OCI-LY3 (cell line): ENCODE measurements around the gene LAMA3.
"Not testable (repeated sequence)": the region's sequence is repeated elsewhere in the genome, so short reads cannot be mapped to it uniquely, and the experiment has no call there.

Experiments
- H2AFZ ChIP-seq: fragments of 200-600, 300-600 bp; shearing (Covaris generic); 2 replicates; pipeline ENCODE4 v1.6.0; 2014; ENCODE audit warnings: antibody characterized with exemption, low read depth, low read length
- H3K27ac ChIP-seq: fragments of 200-600, 300-600 bp; sonication (generic); 2 replicates; pipeline ENCODE4 v1.5.1; 2014; ENCODE audit warnings: mild to moderate bottlenecking, low read length, moderate library complexity, mixed read lengths
- H3K27me3 ChIP-seq: fragments of 200-600, 300-600 bp; sonication (generic); 2 replicates; pipeline ENCODE4 v1.6.1; 2014; ENCODE audit warnings: low read depth, low read length, mixed read lengths
- H3K36me3 ChIP-seq: fragments of 200-600, 300-600 bp; sonication (generic); replicated peaks from 2 replicates; pipeline ENCODE3; 2014; ENCODE audit warnings: low read depth, low read length, mixed read lengths
- H3K4me1 ChIP-seq: fragments of 300-600, 200-600 bp; sonication (generic); 2 replicates; pipeline ENCODE4 v1.6.1; 2014; ENCODE audit warnings: low read length, mixed read lengths
- H3K4me2 ChIP-seq: fragments of 200-600, 300-600 bp; sonication (generic); 2 replicates; pipeline ENCODE4 v1.6.1; 2014; ENCODE audit warnings: low read length, mixed read lengths
- H3K4me3 ChIP-seq: fragments of 300-600, 200-600 bp; sonication (generic); 2 replicates; pipeline ENCODE4 v1.5.1; 2014; ENCODE audit warnings: antibody characterized with exemption, mild to moderate bottlenecking, low read length, moderate library complexity
- H3K79me2 ChIP-seq: fragments of 300-600, 200-600 bp; shearing (Covaris generic); 2 replicates; pipeline ENCODE4 v1.6.1; 2014; ENCODE audit warnings: mild to moderate bottlenecking, low read length, mixed read lengths
- H3K9ac ChIP-seq: fragments of 300-600, 200-600 bp; shearing (Covaris generic); 2 replicates; pipeline ENCODE4 v1.6.0; 2014; ENCODE audit warnings: mild to moderate bottlenecking, low read length, moderate library complexity
- H3K9me3 ChIP-seq: fragments of 200-600, 300-600 bp; shearing (Covaris generic); 2 replicates; pipeline ENCODE4 v1.6.1; 2014; ENCODE audit warnings: low read length, mixed read lengths; ENCODE audit not compliant: insufficient read depth
- H4K20me1 ChIP-seq: fragments of 200-600, 300-600 bp; sonication (generic); 2 replicates; pipeline ENCODE4 v1.6.1; 2016; ENCODE audit warnings: low read length, mixed read lengths; ENCODE audit not compliant: insufficient read depth
- CTCF ChIP-seq: fragments of 200-600, 300-600 bp; sonication (generic); IDR thresholded peaks from 2 replicates; pipeline ENCODE4 v1.5.1; 2014; ENCODE audit warnings: antibody characterized with exemption, low read length, low read depth
- EZH2phosphoT487 ChIP-seq: fragments of 200-600 bp; shearing (Covaris generic); IDR thresholded peaks from 2 replicates; pipeline ENCODE4 v1.6.1; 2018; ENCODE audit warnings: antibody characterized with exemption, mixed run types, low read depth

The LAMA3 gene

GRCh38 chr18:23732439-23732838, 43.2 kb downstream of the LAMA3 start:
- Histone ChIP-seq H3K36me3 (peaks cover 17% of the 10 kb centered on the region), H3K9ac (no peak overlapping the region)

GRCh38 chr18:23733265-23733664, 44.0 kb downstream of the LAMA3 start:
- Histone ChIP-seq H3K9me3 (peaks cover 13% of the 10 kb centered on the region), H3K27me3 (peaks cover 22% of the 10 kb centered on the region), H3K4me3 (peak overlapping the region; percentile 2; the same call in 1 of the 2 replicates), H3K4me1 (peaks cover 59% of the 10 kb centered on the region), H3K4me2 (peak overlapping the region; percentile 47), H3K36me3 (peaks cover 17% of the 10 kb centered on the region), H3K27ac (peak overlapping the region; percentile 29; the same call in 1 of the 2 replicates)
- H2AFZ ChIP-seq, H3K9ac ChIP-seq, H3K79me2 ChIP-seq, H4K20me1 ChIP-seq: not testable (repeated sequence)

More at GRCh38 chr18:23732439-23732838, 43.2 kb downstream of the LAMA3 start:
- Histone ChIP-seq H3K27ac (no peak overlapping the region), H3K79me2 (no peaks in the 10 kb centered on the region), H2AFZ (no peak overlapping the region), H3K27me3 (peaks cover 21% of the 10 kb centered on the region), H3K9me3 (peaks cover 13% of the 10 kb centered on the region), H3K4me1 (peaks cover 50% of the 10 kb centered on the region), H4K20me1 (no peaks in the 10 kb centered on the region), H3K4me2 (no peak overlapping the region), H3K4me3 (no peak overlapping the region)
- TF ChIP-seq EZH2phosphoT487 (no peak), CTCF (no peak)

- Histone ChIP-seq H3K4me2 (peak overlapping the region; percentile 77), H3K9ac (no peak overlapping the region; the same call in 1 of the 2 replicates), H3K27me3 (peaks cover 26% of the 10 kb centered on the region), H3K9me3 (peaks cover 13% of the 10 kb centered on the region), H3K4me3 (0 out of 2 replicates have a peak overlapping the region, but pooled peaks have one; percentile 2), H3K79me2 (no peaks in the 10 kb centered on the region), H2AFZ (no peak overlapping the region), H3K4me1 (peaks cover 65% of the 10 kb centered on the region), H3K36me3 (peaks cover 17% of the 10 kb centered on the region), H4K20me1 (no peaks in the 10 kb centered on the region), H3K27ac (peak overlapping the region; percentile 29; the same call in 1 of the 2 replicates)
- no peak for TF ChIP-seq CTCF
- no peak for TF ChIP-seq EZH2phosphoT487
Measured at GRCh38 chr18:23733895-23734294, 44.6 kb downstream of the LAMA3 start.

- Histone ChIP-seq H3K36me3 (peaks cover 17% of the 10 kb centered on the region), H3K9me3 (peaks cover 13% of the 10 kb centered on the region), H4K20me1 (no peaks in the 10 kb centered on the region), H3K9ac (peak overlapping the region; percentile 21; the same call in 1 of the 2 replicates), H2AFZ (no peak overlapping the region), H3K4me1 (peaks cover 76% of the 10 kb centered on the region), H3K79me2 (no peaks in the 10 kb centered on the region), H3K27me3 (peaks cover 34% of the 10 kb centered on the region), H3K27ac (peak overlapping the region; percentile 75), H3K4me2 (peak overlapping the region; percentile 77), H3K4me3 (peak overlapping the region; percentile 48)
- TF ChIP-seq CTCF (no peak), EZH2phosphoT487 (no peak)
Measured at GRCh38 chr18:23735021-23735464, 45.8 kb downstream of the LAMA3 start.
